Mammary epithelial cell (primary cell): ENCODE measurements around the gene KCNG2.

Source experiments
- EZH2 ChIP-seq: IDR thresholded peaks from 2 replicates; pipeline ENCODE4 v1.6.1; 2012; ENCODE audit warnings: low read length, inconsistent platforms, borderline replicate concordance
- TF ChIP-seq, protein P1 (sequence below), 2 donors: IDR thresholded peaks in 1 of 2; conservative IDR thresholded peaks in 1 of 2; 2 replicates each; pipeline ENCODE4 v1.5.1; 2011 to 2012; ENCODE audit warnings: inconsistent platforms in 2 of 2, low read length in 2 of 2, mild to moderate bottlenecking in 2 of 2, control low read depth in 1 of 2, low read depth in 1 of 2; ENCODE audit not compliant: insufficient read depth in 1 of 2; ENCODE audit errors: extremely low read depth in 1 of 2

DNA sequence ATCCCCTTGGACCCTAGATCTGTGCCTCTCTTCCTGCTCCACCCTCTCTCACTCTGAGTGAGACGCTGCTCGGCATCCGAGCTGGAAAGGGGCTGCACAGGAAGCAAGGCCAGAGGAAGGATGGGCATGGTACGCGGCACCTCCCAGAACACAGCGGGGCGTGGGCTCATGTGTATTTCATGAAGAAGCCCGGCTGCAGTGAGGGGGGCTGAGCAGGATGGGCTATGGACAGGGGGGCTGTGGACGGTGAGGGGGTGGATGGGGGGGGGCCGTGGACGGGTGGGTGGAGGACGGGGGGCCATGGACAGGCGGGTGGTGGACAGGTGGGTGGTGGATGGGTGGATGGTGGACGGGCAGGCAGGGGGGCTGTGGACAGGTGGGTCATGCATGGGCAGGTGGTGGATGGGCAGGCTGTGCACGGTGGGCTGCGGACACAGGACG lies 125.3 kb downstream of the KCNG2 start:
- TF ChIP-seq, protein P1, sequence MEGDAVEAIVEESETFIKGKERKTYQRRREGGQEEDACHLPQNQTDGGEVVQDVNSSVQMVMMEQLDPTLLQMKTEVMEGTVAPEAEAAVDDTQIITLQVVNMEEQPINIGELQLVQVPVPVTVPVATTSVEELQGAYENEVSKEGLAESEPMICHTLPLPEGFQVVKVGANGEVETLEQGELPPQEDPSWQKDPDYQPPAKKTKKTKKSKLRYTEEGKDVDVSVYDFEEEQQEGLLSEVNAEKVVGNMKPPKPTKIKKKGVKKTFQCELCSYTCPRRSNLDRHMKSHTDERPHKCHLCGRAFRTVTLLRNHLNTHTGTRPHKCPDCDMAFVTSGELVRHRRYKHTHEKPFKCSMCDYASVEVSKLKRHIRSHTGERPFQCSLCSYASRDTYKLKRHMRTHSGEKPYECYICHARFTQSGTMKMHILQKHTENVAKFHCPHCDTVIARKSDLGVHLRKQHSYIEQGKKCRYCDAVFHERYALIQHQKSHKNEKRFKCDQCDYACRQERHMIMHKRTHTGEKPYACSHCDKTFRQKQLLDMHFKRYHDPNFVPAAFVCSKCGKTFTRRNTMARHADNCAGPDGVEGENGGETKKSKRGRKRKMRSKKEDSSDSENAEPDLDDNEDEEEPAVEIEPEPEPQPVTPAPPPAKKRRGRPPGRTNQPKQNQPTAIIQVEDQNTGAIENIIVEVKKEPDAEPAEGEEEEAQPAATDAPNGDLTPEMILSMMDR (conservative IDR thresholded peaks at IDR 0.05 in 1 of 2, IDR thresholded peaks at IDR 0.05 in 1 of 2; ENCODE audit: extremely low read depth in 1 of 2, insufficient read depth in 1 of 2, low read depth in 1 of 2, low read length in 2 of 2) = no peak
- TF ChIP-seq EZH2 = no peak
